Renal cortex interstitium (tissue), 11 donors: ENCODE measurements around the gene TMEM171. TPM values are rescaled to one million over a fixed set of nuclear protein-coding genes. Genes with fewer than 3 reads are reported as not detected.

Experiments
- DNase-seq, 11 donors: peaks; one replicate each; pipeline ENCODE4 v3.0.0-alpha.2; 2013; ENCODE audit warnings: low read depth in 9 of 11, low spot score in 4 of 11; ENCODE audit errors: extremely low read depth in 1 of 11
- polyA plus RNA-seq, 3 donors: library from polyadenylated mRNA; unstranded; fragments of 120-200 nt; gene quantifications; one replicate each; pipeline ENCODE4 v1.2.1, GENCODE V29; 2013; ENCODE audit not compliant: insufficient read length in 3 of 3

Gene TMEM171
- polyA plus RNA-seq, 3 donors = 4.4 to 9.1 (median 5.9) TPM

DNA sequence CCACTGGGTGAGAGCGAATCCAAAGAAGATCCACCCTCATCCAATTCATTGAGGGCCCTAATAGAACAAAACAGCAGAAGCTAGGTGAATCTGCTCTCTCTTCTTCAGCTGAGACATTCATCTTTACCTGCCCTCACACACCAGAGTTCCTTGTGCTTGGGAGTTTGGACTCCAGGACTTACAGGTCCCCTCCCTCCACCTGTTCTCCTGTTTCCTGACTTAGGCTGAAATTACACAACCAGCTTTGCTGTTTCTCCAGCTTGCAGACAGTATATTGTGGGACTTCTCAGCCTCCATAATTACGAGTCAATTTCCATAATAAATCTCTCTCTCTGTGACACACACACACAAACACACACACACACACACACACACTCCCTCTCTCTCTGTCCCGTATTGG, 19.1 kb downstream of the TMEM171 start:
- no peak for DNase-seq

DNA sequence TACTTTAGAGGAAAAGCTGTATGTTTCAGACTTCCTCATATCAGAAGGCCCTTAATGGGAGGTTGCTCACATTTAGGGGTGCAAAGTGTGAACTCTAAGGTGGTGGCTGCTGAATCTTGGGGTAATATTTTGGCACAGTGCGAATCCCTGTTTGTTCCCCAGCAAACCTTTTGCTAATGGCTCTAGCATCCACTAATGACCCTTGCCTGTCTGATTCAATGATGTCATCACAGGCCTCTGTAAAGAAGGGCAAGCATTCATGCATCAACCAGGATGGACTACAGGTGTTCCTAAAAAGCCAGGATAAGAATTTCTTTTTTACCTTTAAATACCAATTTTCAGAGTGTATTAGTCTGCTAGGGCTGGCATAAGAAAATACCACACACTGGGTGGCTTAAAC, 20.4 kb downstream of the TMEM171 start:
- no peak for DNase-seq

- no peak for DNase-seq
Observed at GRCh38 chr5:73142035-73142434, 21.7 kb downstream of the TMEM171 start.

- no peak for DNase-seq
Observed at GRCh38 chr5:73143716-73144115, 23.3 kb downstream of the TMEM171 start.

DNA sequence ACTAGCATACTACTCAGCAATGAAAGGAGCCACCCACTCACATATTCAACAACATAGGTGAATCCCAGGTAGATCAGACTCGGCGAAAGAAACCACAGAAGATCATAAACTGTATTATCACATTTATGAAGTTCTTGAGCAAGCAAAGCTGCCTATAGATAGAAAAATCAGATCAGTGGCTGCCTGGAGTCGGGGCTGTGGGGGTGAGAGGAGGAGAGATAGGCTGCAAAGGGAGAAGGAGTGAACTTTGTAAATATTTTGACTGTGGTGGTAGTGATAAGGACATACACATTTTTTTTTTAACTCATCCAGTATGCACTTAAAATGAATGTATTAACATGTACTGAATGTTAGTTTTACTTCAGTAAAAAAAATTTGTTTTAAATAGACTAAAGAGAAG, 29.2 kb downstream of the TMEM171 start:
- no peak for DNase-seq

- no peak for DNase-seq
Observed at GRCh38 chr5:73150876-73151275, 30.5 kb downstream of the TMEM171 start.

DNA sequence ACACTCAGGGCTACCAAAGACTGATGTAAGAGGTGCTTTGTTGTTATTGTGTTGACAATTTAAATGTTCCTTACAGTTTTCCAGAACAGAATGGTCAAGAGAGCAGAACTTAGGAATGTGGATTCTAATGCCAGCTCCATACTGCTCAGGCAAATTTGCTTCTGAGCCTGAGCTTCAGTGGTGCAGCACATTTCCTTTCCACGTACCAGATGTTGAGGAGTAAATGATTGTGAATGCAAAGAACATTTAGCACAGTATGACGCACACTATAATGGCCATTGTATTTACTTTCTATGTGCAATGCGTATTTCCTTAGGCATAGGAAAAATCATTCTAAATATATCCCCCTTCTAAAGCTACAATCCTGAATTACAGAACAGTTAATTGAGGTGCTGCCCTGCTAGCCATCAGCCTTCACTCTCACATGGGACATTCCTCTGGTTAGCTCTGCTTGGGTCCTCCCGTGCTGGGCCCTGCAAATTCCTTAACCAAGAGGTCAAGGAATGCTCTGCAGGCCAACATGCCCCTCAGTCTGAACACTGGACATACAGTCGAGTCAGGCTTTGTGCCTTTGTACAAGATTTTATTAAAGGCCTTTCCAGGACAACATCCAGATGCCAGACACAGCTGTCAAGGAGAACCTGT, 31.5 kb downstream of the TMEM171 start:
- no peak for DNase-seq

- no peak for DNase-seq
Observed at GRCh38 chr5:73152411-73153388, 32.3 kb downstream of the TMEM171 start.

DNA sequence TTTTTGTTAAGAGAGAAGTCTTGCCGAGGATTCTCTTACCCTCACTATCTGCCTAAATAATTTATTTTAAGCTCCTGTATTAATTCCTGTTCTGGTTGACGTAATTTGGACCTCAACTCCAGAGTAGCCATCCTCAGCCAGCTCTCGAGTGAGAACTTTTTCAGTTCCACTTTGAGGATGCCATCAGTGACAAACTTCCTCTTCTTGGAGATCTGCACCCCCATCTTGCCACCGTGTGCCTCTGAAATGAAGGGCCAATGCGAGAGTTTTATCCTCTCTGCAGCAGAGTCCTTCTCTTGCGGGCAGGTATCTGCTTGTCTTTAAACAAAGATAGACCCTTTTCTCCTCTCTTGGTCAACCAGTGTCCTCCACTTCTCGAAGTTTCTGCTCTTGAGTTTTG, 33.1 kb downstream of the TMEM171 start:
- DNase-seq = no peak

- no peak for DNase-seq
Observed at GRCh38 chr5:73154208-73155006, 34.0 kb downstream of the TMEM171 start.

- no peak for DNase-seq
Observed at GRCh38 chr5:73155271-73156222, 35.2 kb downstream of the TMEM171 start.

GRCh38 chr5:73157414-73158303, 37.3 kb downstream of the TMEM171 start:
- DNase-seq = peak in 1 of 11 donors; percentile 56

DNA sequence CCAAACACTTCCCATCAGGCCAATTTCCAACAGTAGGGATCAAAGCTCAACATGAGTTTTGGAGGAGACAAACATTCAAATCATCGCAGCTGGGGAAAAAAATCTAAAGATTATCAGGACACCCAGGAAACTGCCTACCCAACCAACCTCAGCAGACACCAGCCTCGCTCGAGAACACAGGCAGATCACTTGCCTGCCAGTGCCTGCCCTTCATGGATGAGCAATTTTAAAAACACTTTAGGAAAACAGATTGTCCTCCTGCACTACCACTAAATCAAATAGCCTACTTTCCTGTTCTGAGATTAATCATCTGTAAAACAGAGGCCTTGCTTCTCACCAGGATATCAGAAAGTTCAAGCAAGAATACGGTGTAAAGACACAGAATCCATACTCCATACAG, 37.9 kb downstream of the TMEM171 start:
- DNase-seq = peak in 6 of 11 donors; percentile 33 to 75 (median 68)

DNA sequence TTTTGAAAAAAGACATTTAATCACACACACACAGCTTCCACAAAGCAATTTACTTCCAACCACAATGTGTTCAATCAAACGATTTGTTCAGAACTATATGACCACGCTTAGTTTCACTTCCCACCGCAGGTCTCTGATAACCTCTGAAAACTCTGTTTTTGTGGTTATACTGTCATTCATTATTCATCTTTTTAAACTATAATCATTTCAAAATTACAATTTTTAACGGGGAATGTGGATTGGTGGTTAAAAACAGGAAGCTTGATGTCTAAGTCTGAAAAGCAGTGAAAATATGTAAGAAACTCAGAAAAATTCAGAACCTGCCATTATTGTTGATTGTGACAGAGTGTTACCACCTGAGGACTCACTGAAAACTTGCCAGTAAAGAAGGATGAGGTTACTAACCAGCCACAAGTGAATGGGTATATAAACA, 39.9 kb downstream of the TMEM171 start:
- no peak for DNase-seq

GRCh38 chr5:73170522-73170921, 50.1 kb downstream of the TMEM171 start:
- no peak for DNase-seq

DNA sequence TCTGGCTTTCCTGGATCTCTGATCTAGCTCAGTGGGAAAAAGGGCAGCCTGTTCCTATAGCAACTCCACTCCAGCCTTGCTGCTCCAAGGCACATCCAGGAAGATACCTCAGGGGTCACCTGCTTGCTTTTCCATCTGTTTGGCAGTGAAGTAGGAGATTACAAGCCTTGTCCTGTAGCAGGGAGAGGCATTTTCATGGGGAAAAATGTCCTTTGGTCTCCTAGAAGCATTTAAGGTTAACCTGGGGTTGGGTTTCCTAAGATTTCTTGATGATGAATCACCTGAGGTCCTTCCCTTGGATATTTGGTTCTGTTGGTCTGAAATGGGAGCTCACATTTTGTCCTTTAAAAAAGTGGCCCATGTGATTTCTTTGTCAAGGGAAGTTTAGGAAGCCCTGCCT, 51.1 kb downstream of the TMEM171 start:
- no peak for DNase-seq

DNA sequence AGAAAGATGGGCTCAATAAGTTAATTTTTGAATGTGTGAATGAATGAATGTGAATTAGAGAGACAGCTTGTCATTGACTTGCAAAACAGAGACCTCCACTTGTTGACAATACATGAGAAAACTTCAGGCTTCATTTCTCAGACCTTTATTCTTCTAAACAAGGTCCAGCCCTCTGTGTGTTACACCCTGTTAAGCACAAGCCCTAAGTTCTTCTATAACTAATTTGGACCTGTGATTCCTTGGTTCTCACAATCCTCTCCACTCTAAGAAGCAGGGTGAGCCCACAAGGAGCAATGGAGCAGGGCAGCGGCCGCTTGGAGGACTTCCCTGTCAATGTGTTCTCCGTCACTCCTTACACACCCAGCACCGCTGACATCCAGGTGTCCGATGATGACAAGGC, 52.6 kb downstream of the TMEM171 start, which contains the start of gene TMEM174:
Gene TMEM174, plus strand, starts transcription at position 243 of the 400 bp plus-strand sequence. Its CDS starts 51 bp downstream, at position 294.
- DNase-seq = no peak
